K562 (cell line): ENCODE measurements around the gene BBLN. TPM values are rescaled to one million over a fixed set of nuclear protein-coding genes. Genes with fewer than 3 reads are reported as not detected.

Experiments
- FOXM1 ChIP-seq, 2 experiments: fragments of 450-650 bp in 1 of 2; sonication (generic) in 1 of 2; formaldehyde crosslinking in 1 of 2; IDR thresholded peaks; 2 replicates each; pipeline versions ENCODE4 v1.6.1 to v1.9.0; 2017 to 2022; ENCODE audit warnings: low read depth in 2 of 2, mild to moderate bottlenecking in 2 of 2, missing genetic modification reagents in 1 of 2, moderate library complexity in 1 of 2
- FOXP1 ChIP-seq: sonication (generic); formaldehyde crosslinking; IDR thresholded peaks from 2 replicates; pipeline ENCODE4 v1.8.0; 2022; ENCODE audit warnings: mild to moderate bottlenecking, missing genetic modification reagents
- HMG20B ChIP-seq: fragments of 250-450 bp; sonication (Bioruptor Pico); IDR thresholded peaks from 2 replicates; pipeline ENCODE4 v1.5.0; 2021; ENCODE audit warnings: mild to moderate bottlenecking
- JUND ChIP-seq, 2 experiments: IDR thresholded peaks; 2 replicates in 1 of 2; 3 replicates in 1 of 2; pipeline ENCODE4 v1.6.1; 2011; ENCODE audit warnings: borderline replicate concordance in 2 of 2, low read depth in 2 of 2, low read length in 2 of 2, improper control_type of control experiment in 1 of 2, missing biosample characterization in 1 of 2, missing genetic modification characterization in 1 of 2, missing genetic modification reagents in 1 of 2
- POLR2G ChIP-seq: fragments of 200-400 bp; formaldehyde crosslinking; IDR thresholded peaks from 2 replicates; pipeline ENCODE4 v1.6.1; 2017; ENCODE audit warnings: low read depth, mild to moderate bottlenecking, antibody characterized with exemption, low read length, moderate library complexity
- ZFP36 ChIP-seq: fragments of 150-350 bp; IDR thresholded peaks from 2 replicates; pipeline ENCODE4 v1.6.1; 2018; ENCODE audit warnings: low read length, low read depth; ENCODE audit not compliant: partially characterized antibody
- ZNF445 ChIP-seq: fragments of 250-450 bp; sonication (Bioruptor Pico); IDR thresholded peaks from 2 replicates; pipeline ENCODE4 v1.4.0; 2020; ENCODE audit warnings: low read depth, mild to moderate bottlenecking, moderate library complexity
- polyA plus RNA-seq, 8 experiments: library from polyadenylated mRNA; depleted of rRNA in 4 of 8; stranded (reverse) in 5 of 8; unstranded in 3 of 8; fragments of >200 nt; fragmentation: Nextera tagmentation in 2 of 8; fragmentation: Illumina TruSeq in 1 of 8; extraction: Ambion mirVana in 2 of 8; extraction: Trizol in 1 of 8; gene quantifications; 2 replicates each; pipeline versions ENCODE4 v1.2.1 to v1.2.3, GENCODE V29; 2011 to 2014; ENCODE audit warnings: inconsistent platforms in 1 of 8, missing spikeins in 1 of 8
- total RNA-seq, 7 experiments: library from RNA; depleted of rRNA in 6 of 7; stranded (reverse); fragments of >200 nt in 6 of 7; fragmentation: Illumina TruSeq in 2 of 7; extraction: Trizol in 2 of 7; gene quantifications; 2 replicates each; pipeline versions ENCODE4 v1.2.1 to v1.2.3, GENCODE V29; 2011 to 2021; ENCODE audit warnings: low replicate concordance in 1 of 7
- TF ChIP-seq, protein P1 (sequence below): fragments of 250-450 bp; sonication (Bioruptor Pico); IDR thresholded peaks from 2 replicates; pipeline ENCODE4 v1.4.0; 2020; ENCODE audit warnings: borderline replicate concordance
- TF ChIP-seq, protein P2 (sequence below): fragments of 450-650 bp; IDR thresholded peaks from 2 replicates; pipeline ENCODE4 v1.6.1; 2016; ENCODE audit warnings: antibody characterized with exemption
- TF ChIP-seq, protein P3 (sequence below): fragments of 450-650 bp; formaldehyde crosslinking; IDR thresholded peaks from 2 replicates; pipeline ENCODE4 v1.4.0; 2020; ENCODE audit warnings: mild to moderate bottlenecking, moderate library complexity
- TF ChIP-seq, protein P4 (sequence below): sonication (generic); formaldehyde crosslinking; IDR thresholded peaks from 2 replicates; pipeline ENCODE4 v1.8.0; 2022; ENCODE audit warnings: mild to moderate bottlenecking, missing genetic modification reagents
- TF ChIP-seq, protein P5 (sequence below): sonication (generic); formaldehyde crosslinking; IDR thresholded peaks from 2 replicates; pipeline ENCODE4 v1.8.0; 2023; ENCODE audit warnings: missing genetic modification reagents, mild to moderate bottlenecking, borderline replicate concordance
- TF ChIP-seq, protein P6 (sequence below): fragments of 250-450 bp; sonication (Bioruptor Pico); IDR thresholded peaks from 2 replicates; pipeline ENCODE4 v1.5.0; 2021

BBLN gene
- total and polyA plus RNA-seq, 9 of the 15 experiments (the other 6 are each of a cell fraction or from before 2014, with no cell fraction given), result 4.2 to 331 (median 87.1) TPM

DNA sequence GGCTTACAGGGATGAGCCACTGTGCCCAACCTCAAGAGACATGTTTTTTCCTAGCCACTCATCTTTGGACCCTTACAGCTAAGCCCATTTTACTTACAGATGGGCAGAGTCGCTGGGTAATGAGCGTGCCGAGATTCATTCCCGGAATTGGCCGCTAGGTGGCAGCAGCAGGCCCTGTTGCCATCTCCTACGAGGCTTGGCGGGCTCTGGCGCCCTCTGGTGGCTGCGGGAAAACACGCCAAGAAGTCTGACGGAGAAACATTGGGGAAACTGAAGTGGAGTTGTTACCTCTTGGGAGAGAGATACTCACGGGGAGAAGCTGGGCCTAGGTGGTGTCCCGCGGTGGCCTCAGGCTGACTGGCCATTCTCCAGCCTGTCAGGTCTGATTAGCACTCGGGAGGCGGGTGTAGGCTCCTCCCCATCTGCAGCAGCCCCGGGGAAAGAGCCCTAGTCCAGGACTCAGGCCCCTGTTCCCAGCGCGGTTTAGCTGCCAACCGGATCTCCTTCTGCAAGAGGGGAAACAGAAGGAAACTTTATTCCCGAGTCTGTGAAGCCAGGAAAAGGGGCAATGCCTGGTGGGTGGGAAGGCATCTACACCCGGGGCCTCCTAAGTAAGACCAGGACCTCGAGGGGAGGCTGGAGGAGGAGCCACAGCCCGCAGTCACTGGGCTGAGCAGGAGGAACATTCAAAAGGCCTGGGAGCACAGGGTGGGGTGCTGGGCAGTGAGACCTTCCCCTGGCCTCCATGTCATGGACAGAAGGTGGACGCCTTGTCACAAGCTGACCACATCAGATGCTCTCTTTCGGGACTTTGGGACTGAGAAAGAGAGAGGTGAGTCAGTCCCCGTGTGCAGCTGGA, 42.2 kb upstream of the BBLN start (continued):
- TF ChIP-seq, protein P1, sequence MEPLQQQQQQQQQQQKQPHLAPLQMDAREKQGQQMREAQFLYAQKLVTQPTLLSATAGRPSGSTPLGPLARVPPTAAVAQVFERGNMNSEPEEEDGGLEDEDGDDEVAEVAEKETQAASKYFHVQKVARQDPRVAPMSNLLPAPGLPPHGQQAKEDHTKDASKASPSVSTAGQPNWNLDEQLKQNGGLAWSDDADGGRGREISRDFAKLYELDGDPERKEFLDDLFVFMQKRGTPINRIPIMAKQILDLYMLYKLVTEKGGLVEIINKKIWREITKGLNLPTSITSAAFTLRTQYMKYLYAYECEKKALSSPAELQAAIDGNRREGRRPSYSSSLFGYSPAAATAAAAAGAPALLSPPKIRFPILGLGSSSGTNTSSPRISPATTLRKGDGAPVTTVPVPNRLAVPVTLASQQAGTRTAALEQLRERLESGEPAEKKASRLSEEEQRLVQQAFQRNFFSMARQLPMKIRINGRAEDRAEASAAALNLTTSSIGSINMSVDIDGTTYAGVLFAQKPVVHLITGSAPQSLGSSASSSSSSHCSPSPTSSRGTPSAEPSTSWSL (CRISPR knock-in tag), result no peak
- TF ChIP-seq ZNF445 (CRISPR knock-in tag) (no peak), FOXM1 (IDR thresholded peaks at IDR 0.05; ENCODE audit: low read depth) (no peak), FOXM1 (CRISPR knock-in tag; IDR thresholded peaks at IDR 0.05; ENCODE audit: low read depth) (no peak), ZFP36 (peak; percentile 37), FOXP1 (CRISPR knock-in tag) (peak; percentile 91; the same call in 1 of the 2 replicates), JUND (IDR thresholded peaks at IDR 0.05; ENCODE audit: borderline replicate concordance, low read depth, low read length) (peak; percentile 57), JUND (tag; IDR thresholded peaks at IDR 0.05; ENCODE audit: borderline replicate concordance, low read depth, low read length) (no peak; the same call in 2 of the 3 replicates), POLR2G (peak; percentile 66), HMG20B (no peak)
- TF ChIP-seq, protein P2, sequence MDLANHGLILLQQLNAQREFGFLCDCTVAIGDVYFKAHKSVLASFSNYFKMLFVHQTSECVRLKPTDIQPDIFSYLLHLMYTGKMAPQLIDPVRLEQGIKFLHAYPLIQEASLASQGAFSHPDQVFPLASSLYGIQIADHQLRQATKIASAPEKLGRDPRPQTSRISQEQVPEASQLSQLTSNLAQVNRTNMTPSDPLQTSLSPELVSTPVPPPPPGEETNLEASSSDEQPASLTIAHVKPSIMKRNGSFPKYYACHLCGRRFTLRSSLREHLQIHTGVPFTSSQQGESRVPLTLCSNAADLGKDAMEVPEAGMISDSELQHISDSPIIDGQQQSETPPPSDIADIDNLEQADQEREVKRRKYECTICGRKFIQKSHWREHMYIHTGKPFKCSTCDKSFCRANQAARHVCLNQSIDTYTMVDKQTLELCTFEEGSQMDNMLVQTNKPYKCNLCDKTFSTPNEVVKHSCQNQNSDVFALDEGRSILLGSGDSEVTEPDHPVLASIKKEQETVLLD, result no peak
- TF ChIP-seq, protein P3, sequence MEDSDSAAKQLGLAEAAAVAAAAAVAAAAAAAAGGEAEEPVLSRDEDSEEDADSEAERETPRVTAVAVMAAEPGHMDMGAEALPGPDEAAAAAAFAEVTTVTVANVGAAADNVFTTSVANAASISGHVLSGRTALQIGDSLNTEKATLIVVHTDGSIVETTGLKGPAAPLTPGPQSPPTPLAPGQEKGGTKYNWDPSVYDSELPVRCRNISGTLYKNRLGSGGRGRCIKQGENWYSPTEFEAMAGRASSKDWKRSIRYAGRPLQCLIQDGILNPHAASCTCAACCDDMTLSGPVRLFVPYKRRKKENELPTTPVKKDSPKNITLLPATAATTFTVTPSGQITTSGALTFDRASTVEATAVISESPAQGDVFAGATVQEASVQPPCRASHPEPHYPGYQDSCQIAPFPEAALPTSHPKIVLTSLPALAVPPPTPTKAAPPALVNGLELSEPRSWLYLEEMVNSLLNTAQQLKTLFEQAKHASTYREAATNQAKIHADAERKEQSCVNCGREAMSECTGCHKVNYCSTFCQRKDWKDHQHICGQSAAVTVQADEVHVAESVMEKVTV, result peak; percentile 97
- TF ChIP-seq, protein P4, sequence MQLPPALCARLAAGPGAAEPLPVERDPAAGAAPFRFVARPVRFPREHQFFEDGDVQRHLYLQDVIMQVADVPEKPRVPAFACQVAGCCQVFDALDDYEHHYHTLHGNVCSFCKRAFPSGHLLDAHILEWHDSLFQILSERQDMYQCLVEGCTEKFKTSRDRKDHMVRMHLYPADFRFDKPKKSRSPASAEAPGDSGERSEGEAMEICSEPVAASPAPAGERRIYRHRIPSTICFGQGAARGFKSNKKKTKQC (CRISPR knock-in tag), result peak; percentile 45; the same call in 1 of the 2 replicates
- TF ChIP-seq, protein P5, sequence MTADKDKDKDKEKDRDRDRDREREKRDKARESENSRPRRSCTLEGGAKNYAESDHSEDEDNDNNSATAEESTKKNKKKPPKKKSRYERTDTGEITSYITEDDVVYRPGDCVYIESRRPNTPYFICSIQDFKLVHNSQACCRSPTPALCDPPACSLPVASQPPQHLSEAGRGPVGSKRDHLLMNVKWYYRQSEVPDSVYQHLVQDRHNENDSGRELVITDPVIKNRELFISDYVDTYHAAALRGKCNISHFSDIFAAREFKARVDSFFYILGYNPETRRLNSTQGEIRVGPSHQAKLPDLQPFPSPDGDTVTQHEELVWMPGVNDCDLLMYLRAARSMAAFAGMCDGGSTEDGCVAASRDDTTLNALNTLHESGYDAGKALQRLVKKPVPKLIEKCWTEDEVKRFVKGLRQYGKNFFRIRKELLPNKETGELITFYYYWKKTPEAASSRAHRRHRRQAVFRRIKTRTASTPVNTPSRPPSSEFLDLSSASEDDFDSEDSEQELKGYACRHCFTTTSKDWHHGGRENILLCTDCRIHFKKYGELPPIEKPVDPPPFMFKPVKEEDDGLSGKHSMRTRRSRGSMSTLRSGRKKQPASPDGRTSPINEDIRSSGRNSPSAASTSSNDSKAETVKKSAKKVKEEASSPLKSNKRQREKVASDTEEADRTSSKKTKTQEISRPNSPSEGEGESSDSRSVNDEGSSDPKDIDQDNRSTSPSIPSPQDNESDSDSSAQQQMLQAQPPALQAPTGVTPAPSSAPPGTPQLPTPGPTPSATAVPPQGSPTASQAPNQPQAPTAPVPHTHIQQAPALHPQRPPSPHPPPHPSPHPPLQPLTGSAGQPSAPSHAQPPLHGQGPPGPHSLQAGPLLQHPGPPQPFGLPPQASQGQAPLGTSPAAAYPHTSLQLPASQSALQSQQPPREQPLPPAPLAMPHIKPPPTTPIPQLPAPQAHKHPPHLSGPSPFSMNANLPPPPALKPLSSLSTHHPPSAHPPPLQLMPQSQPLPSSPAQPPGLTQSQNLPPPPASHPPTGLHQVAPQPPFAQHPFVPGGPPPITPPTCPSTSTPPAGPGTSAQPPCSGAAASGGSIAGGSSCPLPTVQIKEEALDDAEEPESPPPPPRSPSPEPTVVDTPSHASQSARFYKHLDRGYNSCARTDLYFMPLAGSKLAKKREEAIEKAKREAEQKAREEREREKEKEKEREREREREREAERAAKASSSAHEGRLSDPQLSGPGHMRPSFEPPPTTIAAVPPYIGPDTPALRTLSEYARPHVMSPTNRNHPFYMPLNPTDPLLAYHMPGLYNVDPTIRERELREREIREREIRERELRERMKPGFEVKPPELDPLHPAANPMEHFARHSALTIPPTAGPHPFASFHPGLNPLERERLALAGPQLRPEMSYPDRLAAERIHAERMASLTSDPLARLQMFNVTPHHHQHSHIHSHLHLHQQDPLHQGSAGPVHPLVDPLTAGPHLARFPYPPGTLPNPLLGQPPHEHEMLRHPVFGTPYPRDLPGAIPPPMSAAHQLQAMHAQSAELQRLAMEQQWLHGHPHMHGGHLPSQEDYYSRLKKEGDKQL (CRISPR knock-in tag), result no peak
- TF ChIP-seq, protein P6, sequence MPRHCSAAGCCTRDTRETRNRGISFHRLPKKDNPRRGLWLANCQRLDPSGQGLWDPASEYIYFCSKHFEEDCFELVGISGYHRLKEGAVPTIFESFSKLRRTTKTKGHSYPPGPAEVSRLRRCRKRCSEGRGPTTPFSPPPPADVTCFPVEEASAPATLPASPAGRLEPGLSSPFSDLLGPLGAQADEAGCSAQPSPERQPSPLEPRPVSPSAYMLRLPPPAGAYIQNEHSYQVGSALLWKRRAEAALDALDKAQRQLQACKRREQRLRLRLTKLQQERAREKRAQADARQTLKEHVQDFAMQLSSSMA (CRISPR knock-in tag), result no peak
